NB4 (cell line): ENCODE data around the gene OLFML2A.

Source experiments
- DNase-seq: peaks from one replicate; pipeline ENCODE4 v3.0.0; 2010; ENCODE audit warnings: low read depth
- H3K4me3 ChIP-seq: one replicate; pipeline ENCODE4 v1.5.1; 2011; ENCODE audit warnings: mild to moderate bottlenecking, low read depth, low read length, moderate library complexity
- MAX ChIP-seq: IDR thresholded peaks from 2 replicates; pipeline ENCODE4 v1.6.1; 2011; ENCODE audit warnings: low read depth, low read length
- MYC ChIP-seq: IDR thresholded peaks from 2 replicates; pipeline ENCODE4 v1.6.1; 2011; ENCODE audit warnings: low read depth, low read length
- POLR2A ChIP-seq: IDR thresholded peaks from 2 replicates; pipeline ENCODE4 v1.6.1; 2011; ENCODE audit warnings: mild to moderate bottlenecking; ENCODE audit not compliant: insufficient read length; ENCODE audit errors: extremely low read depth
- TF ChIP-seq, protein P1 (sequence below): IDR thresholded peaks from one replicate; pipeline ENCODE4 v1.5.1; 2012; ENCODE audit warnings: low read depth, low read length

The OLFML2A gene

DNA sequence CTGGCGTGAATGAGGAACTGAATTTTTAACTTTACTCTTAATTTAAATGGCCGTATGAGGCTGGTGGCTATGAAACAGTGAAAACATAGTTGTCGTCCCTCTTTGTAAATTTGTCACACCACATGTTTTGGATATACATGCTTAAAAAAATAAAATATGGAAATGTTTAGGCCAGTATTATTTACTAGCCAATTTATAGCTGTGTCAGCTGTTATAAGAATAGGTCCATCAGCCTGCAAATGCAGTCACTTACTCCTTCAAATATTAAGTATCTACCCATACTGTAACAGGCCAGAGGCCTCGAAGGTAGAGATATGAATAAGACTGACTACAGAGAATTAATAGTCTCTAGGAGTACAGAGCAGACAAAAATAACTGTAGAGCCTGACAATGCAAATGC lies 35.8 kb upstream of the OLFML2A start:
- no peak for DNase-seq
- H3K4me3 ChIP-seq = no peak overlapping the region
- TF ChIP-seq, protein P1, sequence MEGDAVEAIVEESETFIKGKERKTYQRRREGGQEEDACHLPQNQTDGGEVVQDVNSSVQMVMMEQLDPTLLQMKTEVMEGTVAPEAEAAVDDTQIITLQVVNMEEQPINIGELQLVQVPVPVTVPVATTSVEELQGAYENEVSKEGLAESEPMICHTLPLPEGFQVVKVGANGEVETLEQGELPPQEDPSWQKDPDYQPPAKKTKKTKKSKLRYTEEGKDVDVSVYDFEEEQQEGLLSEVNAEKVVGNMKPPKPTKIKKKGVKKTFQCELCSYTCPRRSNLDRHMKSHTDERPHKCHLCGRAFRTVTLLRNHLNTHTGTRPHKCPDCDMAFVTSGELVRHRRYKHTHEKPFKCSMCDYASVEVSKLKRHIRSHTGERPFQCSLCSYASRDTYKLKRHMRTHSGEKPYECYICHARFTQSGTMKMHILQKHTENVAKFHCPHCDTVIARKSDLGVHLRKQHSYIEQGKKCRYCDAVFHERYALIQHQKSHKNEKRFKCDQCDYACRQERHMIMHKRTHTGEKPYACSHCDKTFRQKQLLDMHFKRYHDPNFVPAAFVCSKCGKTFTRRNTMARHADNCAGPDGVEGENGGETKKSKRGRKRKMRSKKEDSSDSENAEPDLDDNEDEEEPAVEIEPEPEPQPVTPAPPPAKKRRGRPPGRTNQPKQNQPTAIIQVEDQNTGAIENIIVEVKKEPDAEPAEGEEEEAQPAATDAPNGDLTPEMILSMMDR = no peak
- TF ChIP-seq POLR2A (no peak), MAX (no peak), MYC (no peak)

DNA sequence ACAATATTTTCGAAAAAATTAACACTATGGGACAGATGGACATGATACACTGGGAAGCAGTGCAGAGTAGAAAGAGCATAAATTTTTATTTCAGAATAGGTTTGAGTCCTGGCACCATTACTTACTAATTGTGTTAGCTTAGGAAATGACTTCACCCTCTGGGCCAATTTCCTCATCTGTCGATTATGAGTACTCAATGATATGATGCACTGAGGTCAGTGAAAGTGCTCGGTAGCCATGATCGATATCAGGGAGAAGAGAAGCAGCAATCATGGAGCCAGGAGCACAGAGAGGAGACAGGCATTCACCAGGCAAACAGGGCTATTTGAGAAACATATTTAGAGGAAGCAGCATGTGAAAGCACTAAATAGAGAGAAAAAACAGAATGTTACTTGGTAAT lies 35.3 kb upstream of the OLFML2A start:
- no peak for DNase-seq
- no peak for TF ChIP-seq MYC
- TF ChIP-seq MAX = no peak
- no peak overlapping the region for H3K4me3 ChIP-seq

DNA sequence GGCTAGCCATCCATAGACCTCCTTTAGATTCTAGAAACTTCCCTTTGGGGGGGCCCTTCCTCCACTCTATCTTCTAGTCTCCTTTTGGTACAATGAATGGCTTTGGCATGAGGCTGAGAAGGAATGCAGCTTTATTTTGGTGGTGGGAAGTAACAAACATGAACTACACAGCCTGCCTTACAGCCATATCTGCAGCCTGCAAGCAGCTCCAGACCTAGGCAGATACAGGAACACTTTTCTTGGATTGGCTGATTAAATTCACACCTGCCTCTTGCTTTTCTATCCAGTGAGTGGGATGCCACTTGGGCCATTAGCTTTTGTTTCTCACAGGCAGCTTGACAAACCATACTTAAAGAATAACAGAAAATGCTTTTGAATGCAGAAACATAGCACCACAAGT lies 34.0 kb upstream of the OLFML2A start:
- no peak overlapping the region for H3K4me3 ChIP-seq
- TF ChIP-seq POLR2A (no peak), MYC (no peak), MAX (no peak)
- TF ChIP-seq, protein P1 = no peak
- no peak for DNase-seq

- no peak for TF ChIP-seq MYC
- TF ChIP-seq, protein P1 = no peak
- no peak for TF ChIP-seq MAX
- no peak for TF ChIP-seq POLR2A
- H3K4me3 ChIP-seq = no peak overlapping the region
- DNase-seq = no peak
These were observed 33.1 kb upstream of the OLFML2A start for GRCh38 chr9:124743686-124744348.

- H3K4me3 ChIP-seq = no peak overlapping the region
- no peak for DNase-seq
- no peak for TF ChIP-seq POLR2A
- TF ChIP-seq, protein P1 = no peak
These were observed 29.9 kb upstream of the OLFML2A start for GRCh38 chr9:124747065-124747464.

GRCh38 chr9:124749284-124749683 lies 27.6 kb upstream of the OLFML2A start:
- DNase-seq = no peak
- no peak overlapping the region for H3K4me3 ChIP-seq
- TF ChIP-seq MYC (no peak), MAX (no peak), POLR2A (no peak)
- TF ChIP-seq, protein P1 = no peak
